ENCODE data around the gene RBM15.

RBM15 gene

GRCh38 chr1:110338886-110339406 is at the start of gene RBM15:
RBM15 (plus strand) TSS chr1:110339377; CDS start chr1:110339406, 29 bp downstream.
- peak; percentile 84 to 92 for DNase-seq (ENCODE audit: low read depth in 1 of 2, low spot score in 1 of 2)

- no peak for DNase-seq (ENCODE audit: low read depth in 1 of 2, low spot score in 1 of 2)
Observed at GRCh38 chr1:110291241-110292030, 47.7 kb upstream of the RBM15 start.

GRCh38 chr1:110292031-110292741 is 47.0 kb upstream of the RBM15 start:
- no peak for DNase-seq (ENCODE audit: low read depth in 1 of 2, low spot score in 1 of 2)

GRCh38 chr1:110293601-110294104 is 45.5 kb upstream of the RBM15 start:
- no peak for DNase-seq (ENCODE audit: low read depth in 1 of 2, low spot score in 1 of 2)

- no peak for DNase-seq (ENCODE audit: low read depth in 1 of 2, low spot score in 1 of 2)
Observed at GRCh38 chr1:110294308-110294707, 44.9 kb upstream of the RBM15 start.

GRCh38 chr1:110298991-110299390 is 40.2 kb upstream of the RBM15 start:
- no peak for DNase-seq (ENCODE audit: low read depth in 1 of 2, low spot score in 1 of 2)

GRCh38 chr1:110300412-110301085 is 38.6 kb upstream of the RBM15 start:
- DNase-seq (ENCODE audit: low read depth in 1 of 2, low spot score in 1 of 2) = no peak

GRCh38 chr1:110302836-110303235 is 36.3 kb upstream of the RBM15 start:
- no peak for DNase-seq (ENCODE audit: low read depth in 1 of 2, low spot score in 1 of 2)

- DNase-seq (ENCODE audit: low read depth in 1 of 2, low spot score in 1 of 2) = no peak
Observed at GRCh38 chr1:110305900-110306420, 33.2 kb upstream of the RBM15 start.

- no peak for DNase-seq (ENCODE audit: low read depth in 1 of 2, low spot score in 1 of 2)
Observed at GRCh38 chr1:110307239-110307974, 31.8 kb upstream of the RBM15 start.

- DNase-seq (ENCODE audit: low read depth in 1 of 2, low spot score in 1 of 2) = no peak
Observed at GRCh38 chr1:110308247-110308646, 30.9 kb upstream of the RBM15 start.

- DNase-seq (ENCODE audit: low read depth in 1 of 2, low spot score in 1 of 2) = no peak
Observed at GRCh38 chr1:110309139-110309538, 30.0 kb upstream of the RBM15 start.

GRCh38 chr1:110309767-110310166 is 29.4 kb upstream of the RBM15 start:
- no peak for DNase-seq (ENCODE audit: low read depth in 1 of 2, low spot score in 1 of 2)

GRCh38 chr1:110310300-110310699 is 28.9 kb upstream of the RBM15 start:
- no peak for DNase-seq (ENCODE audit: low read depth in 1 of 2, low spot score in 1 of 2)

- DNase-seq (ENCODE audit: low read depth in 1 of 2, low spot score in 1 of 2) = peak; percentile 49 to 59
Observed at GRCh38 chr1:110312188-110313121, 26.7 kb upstream of the RBM15 start.

- no peak for DNase-seq (ENCODE audit: low read depth in 1 of 2, low spot score in 1 of 2)
Observed at GRCh38 chr1:110316735-110317134, 22.4 kb upstream of the RBM15 start.

GRCh38 chr1:110318046-110318445 is 21.1 kb upstream of the RBM15 start:
- no peak for DNase-seq (ENCODE audit: low read depth in 1 of 2, low spot score in 1 of 2)

- no peak for DNase-seq (ENCODE audit: low read depth in 1 of 2, low spot score in 1 of 2)
Observed at GRCh38 chr1:110319332-110320167, 19.6 kb upstream of the RBM15 start.

- DNase-seq (ENCODE audit: low read depth in 1 of 2, low spot score in 1 of 2) = no peak
Observed at GRCh38 chr1:110320168-110320518, 19.0 kb upstream of the RBM15 start.
